Ammon's horn (tissue), 1 donor: Measurements from ENCODE around the gene GREB1.

Source experiments
- DNase-seq: peaks from one replicate; pipeline ENCODE4 v3.0.0-alpha.2; 2016; ENCODE audit warnings: low spot score

Gene GREB1

GRCh38 chr2:11508279-11508678, 25.6 kb upstream of the GREB1 start:
- DNase-seq = peak; percentile 75

- DNase-seq = no peak
Observed at GRCh38 chr2:11509657-11510360, 24.0 kb upstream of the GREB1 start.

- DNase-seq = no peak
Observed at GRCh38 chr2:11512431-11512830, 21.4 kb upstream of the GREB1 start.

DNA sequence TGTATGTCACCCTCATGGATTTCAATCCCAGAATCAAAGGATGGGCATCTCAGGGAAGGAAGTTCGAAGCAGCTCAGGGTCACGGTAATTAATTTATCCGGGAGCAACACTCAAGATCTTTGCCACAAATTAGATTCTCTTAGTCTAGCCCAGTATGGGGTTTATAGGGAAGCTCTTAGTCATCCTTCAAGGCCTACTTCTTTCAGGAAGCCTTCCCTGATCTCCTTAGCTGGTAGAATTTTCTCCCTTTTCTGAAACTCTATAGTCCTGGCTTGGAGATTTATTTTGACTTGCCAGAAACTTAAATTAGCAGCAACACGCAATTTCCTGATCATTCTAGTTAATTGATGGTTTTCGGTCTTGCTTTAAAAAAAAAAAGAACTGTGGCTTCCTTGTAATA, 20.5 kb upstream of the GREB1 start:
- no peak for DNase-seq

GRCh38 chr2:11514081-11514730, 19.6 kb upstream of the GREB1 start:
- no peak for DNase-seq

DNA sequence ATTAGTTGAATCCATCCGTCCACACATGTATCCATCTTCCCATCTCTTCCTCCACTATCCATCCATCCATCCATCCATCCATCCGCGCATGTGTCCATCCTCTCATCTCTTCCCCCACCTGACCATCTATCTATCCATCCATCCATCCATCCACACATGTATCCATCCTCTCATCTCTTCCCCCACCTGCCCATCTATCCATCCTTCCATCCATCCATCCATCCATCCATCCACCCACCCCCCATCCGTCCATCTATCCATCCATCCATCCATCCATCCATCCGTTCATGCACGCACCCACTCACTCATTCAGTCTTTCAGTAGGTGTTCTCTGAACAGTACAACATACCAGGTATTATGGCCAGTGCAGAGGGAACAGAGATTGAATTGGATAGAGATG, 18.9 kb upstream of the GREB1 start:
- no peak for DNase-seq

- DNase-seq = no peak
Observed at GRCh38 chr2:11515490-11515981, 18.3 kb upstream of the GREB1 start.

GRCh38 chr2:11516984-11517648, 16.7 kb upstream of the GREB1 start:
- DNase-seq = no peak

GRCh38 chr2:11517906-11518305, 15.9 kb upstream of the GREB1 start:
- no peak for DNase-seq

DNA sequence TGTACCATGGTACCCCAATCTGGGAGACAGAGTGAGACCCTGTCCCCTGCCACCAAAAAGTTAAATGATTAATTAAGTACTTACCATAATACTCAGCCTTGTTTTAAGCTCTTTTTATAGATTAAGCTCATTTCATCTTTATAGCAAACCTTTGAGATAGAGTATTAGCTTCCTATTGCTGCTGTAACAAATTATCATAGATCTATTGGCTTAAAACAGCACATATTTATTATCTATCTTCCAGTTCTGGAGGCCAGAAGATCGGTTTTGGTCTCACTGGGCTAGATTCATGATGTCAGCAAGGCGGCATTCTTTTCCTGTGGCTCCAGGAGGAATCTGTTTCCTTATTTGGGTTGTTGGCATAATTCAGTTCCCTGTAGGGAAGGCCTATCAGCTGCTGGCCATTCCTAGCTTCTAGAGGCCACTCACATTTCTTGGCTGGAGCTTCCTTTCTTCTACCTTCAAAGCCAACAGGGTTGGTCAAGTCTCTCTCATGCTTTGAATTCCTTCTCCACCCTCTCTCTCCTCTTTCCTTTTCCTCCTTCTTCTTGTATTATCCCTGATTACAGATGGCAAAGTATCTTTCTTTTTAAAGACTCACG, 13.7 kb upstream of the GREB1 start:
- no peak for DNase-seq

DNA sequence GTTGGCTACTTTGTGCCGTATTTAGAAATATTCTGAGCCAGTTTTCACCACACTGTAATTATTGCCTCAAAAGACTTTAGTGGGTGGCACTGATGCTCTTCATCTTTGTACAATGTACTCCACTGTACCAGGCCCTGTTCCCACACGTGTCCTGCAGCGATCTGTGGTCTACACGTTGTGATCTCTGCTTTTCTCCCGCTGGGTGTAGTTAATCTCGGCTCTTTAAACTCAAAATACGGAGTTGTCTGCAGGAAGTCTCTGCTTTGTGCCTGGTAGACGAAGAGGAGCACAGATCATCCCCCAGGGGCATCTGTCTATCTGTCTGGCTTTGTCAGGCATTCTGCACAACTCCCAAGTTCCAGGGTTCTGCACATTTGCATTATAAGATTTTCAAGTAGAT, 12.1 kb upstream of the GREB1 start:
- DNase-seq = no peak

DNA sequence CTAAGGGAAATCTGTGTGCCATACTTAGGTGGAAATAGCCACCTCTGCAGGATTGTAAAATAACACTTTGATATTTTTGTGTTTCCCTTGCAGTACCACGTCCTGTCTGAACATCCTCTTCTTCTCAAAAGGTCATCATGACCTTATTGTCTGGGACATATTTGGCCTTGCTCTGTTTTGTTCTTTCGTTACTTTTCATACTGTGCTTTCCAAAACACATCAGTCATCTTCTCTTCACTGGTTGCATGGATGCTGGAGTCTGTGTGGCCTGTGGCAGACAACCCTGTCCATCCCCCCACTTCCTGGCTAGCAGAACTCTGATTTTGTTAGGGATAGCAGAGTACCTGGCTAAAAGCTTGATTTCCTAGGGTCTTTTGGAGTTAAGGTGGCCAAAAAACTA, 9.4 kb upstream of the GREB1 start:
- no peak for DNase-seq

DNA sequence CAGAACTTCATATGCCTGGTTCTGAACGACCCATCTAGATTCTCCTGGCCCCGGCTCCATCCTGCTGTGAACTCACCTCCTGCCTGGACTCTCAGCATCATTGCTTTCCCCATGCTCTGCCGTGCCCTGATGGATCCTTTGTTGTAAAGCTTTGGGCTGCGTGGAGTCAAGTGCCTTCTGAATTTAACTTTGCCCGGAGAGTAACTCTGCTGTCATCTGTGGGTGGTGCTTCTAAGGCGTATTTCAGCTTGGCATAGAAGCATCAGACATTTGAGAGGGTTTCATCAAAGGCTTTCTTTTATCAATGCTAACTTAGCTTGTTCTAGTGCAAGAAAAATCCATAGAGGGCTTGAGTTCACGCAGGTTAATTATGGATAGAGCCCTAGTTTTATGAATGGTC, 8.1 kb upstream of the GREB1 start:
- DNase-seq = no peak

GRCh38 chr2:11527001-11527400, 6.8 kb upstream of the GREB1 start:
- DNase-seq = no peak

GRCh38 chr2:11528228-11528627, 5.6 kb upstream of the GREB1 start:
- no peak for DNase-seq

GRCh38 chr2:11530864-11531465, 2.9 kb upstream of the GREB1 start:
- DNase-seq = no peak

DNA sequence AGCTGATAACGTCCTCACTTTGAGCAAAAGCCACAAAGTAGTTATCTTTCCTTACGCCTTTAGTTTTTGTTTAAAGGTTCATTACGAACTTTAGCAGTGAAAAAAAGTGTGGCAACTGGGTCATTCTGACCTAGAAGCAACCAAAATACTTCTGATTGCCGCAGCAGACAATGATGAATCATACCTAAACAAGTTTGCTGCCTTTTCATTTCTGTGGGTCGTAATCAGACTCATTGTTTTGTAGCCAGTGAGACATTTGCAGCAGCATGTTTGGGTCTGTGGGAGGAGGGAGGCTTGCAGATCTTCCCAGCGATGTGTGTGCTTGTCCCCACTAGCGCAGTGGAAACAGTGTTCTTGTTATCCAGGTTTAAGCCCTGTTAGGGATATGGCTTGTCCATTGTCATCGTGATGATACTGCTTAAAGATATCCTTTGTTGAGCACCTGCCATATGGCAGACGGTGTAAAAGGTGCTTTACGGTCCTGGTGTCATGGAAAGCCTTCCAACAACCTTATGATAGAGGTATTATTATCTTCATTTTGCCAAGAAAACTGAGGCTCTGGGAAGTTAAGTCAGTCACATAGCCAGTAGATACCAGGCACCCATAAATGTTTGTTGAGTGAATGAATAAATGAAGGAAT, 1.3 kb upstream of the GREB1 start:
- DNase-seq = peak; percentile 63

- DNase-seq = no peak
Observed at GRCh38 chr2:11534071-11534745, 363 bp downstream of the GREB1 start.

DNA sequence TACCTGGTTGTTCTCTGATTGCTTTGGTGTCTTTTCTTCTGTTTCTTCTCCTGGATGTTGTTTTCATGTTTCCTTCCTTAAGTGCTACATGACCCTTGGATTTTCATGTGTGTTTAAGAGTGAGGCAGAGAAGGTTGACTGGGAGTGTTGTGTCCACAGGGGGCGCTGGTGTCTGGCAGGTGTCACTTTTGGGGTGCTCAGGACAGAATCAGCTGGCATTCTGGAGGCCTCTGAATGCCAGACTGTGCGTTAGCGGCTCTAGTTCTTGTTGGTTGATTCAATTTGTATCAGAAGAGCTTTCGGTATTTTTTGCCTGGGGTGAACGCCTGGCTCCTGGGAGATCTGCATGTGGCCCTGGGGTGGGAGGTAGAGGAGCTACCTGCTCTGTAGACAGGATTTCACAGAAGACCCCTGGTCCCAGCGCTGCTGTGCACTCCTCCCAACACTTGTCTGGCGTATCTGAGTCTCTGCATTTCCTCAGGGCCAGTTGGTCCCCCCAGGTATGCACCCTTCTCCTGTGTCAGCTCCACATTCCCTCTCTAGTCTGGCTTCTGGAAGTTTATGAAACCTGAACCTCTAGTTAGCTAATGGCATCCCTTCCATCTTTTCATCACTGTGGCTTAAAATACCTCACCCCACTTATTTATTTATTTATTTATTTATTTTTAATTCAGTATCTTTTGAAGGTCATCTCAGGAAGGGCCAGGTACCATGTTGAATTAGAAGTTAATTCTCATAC, 1.1 kb downstream of the GREB1 start:
- no peak for DNase-seq

GRCh38 chr2:11535899-11536344, 2.1 kb downstream of the GREB1 start:
- peak; percentile 55 for DNase-seq

DNA sequence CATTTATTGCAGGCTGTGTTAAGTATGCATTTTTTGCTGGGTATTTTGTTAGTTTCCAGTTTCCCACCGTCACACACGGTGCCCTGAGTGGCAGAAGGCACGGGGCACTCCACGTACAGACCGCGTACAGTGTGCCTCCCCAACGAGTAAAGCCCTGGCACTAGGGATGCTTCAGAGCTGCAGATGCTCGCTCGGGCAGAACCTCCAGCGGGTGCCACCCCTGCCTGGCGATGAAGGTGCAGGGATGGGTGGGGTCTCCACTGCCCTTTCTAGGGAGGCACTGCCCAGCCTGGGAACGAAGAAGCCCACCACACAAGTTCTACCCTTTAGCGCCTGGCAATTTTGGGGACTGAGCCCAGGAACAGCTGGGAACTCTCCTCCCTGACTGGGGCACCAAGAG, 4.1 kb downstream of the GREB1 start:
- DNase-seq = no peak
